Neutrophil (primary cell): ENCODE measurements around the gene SLC13A3.

Source experiments
- H3K27ac ChIP-seq: fragments of 200-600 bp; sonication (generic); 2 replicates; pipeline ENCODE4 v1.5.1; 2016; ENCODE audit warnings: mild to moderate bottlenecking, moderate library complexity
- H3K27me3 ChIP-seq: fragments of 200-600 bp; sonication (generic); 2 replicates; pipeline ENCODE4 v1.6.0; 2016; ENCODE audit warnings: mild to moderate bottlenecking
- H3K36me3 ChIP-seq: fragments of 200-600 bp; sonication (generic); 2 replicates; pipeline ENCODE4 v1.5.1; 2017
- H3K4me1 ChIP-seq, 2 experiments: fragments of 200-600 bp in 1 of 2; sonication (generic) in 1 of 2; 1 replicate in 1 of 2; 2 replicates in 1 of 2; pipeline versions ENCODE4 v1.5.1 to v1.6.1; 2013 to 2016; ENCODE audit warnings: low read depth in 1 of 2, low read length in 1 of 2, mild to moderate bottlenecking in 1 of 2, moderate library complexity in 1 of 2; ENCODE audit not compliant: control insufficient read depth in 1 of 2, insufficient read depth in 1 of 2
- H3K4me3 ChIP-seq, 2 experiments: fragments of 200-600 bp in 1 of 2; sonication (generic) in 1 of 2; 1 replicate in 1 of 2; 2 replicates in 1 of 2; pipeline ENCODE4 v1.5.1; 2013 to 2016; ENCODE audit warnings: low read depth in 1 of 2, low read length in 1 of 2, mild to moderate bottlenecking in 1 of 2, moderate library complexity in 1 of 2
- H3K9me3 ChIP-seq: fragments of 200-600 bp; sonication (generic); 2 replicates; pipeline ENCODE4 v1.5.1; 2016
- CTCF ChIP-seq: fragments of 200-600 bp; sonication (generic); IDR thresholded peaks from 2 replicates; pipeline ENCODE4 v1.5.1; 2016; ENCODE audit warnings: antibody characterized with exemption

SLC13A3 gene, protein sequence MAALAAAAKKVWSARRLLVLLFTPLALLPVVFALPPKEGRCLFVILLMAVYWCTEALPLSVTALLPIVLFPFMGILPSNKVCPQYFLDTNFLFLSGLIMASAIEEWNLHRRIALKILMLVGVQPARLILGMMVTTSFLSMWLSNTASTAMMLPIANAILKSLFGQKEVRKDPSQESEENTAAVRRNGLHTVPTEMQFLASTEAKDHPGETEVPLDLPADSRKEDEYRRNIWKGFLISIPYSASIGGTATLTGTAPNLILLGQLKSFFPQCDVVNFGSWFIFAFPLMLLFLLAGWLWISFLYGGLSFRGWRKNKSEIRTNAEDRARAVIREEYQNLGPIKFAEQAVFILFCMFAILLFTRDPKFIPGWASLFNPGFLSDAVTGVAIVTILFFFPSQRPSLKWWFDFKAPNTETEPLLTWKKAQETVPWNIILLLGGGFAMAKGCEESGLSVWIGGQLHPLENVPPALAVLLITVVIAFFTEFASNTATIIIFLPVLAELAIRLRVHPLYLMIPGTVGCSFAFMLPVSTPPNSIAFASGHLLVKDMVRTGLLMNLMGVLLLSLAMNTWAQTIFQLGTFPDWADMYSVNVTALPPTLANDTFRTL

DNA sequence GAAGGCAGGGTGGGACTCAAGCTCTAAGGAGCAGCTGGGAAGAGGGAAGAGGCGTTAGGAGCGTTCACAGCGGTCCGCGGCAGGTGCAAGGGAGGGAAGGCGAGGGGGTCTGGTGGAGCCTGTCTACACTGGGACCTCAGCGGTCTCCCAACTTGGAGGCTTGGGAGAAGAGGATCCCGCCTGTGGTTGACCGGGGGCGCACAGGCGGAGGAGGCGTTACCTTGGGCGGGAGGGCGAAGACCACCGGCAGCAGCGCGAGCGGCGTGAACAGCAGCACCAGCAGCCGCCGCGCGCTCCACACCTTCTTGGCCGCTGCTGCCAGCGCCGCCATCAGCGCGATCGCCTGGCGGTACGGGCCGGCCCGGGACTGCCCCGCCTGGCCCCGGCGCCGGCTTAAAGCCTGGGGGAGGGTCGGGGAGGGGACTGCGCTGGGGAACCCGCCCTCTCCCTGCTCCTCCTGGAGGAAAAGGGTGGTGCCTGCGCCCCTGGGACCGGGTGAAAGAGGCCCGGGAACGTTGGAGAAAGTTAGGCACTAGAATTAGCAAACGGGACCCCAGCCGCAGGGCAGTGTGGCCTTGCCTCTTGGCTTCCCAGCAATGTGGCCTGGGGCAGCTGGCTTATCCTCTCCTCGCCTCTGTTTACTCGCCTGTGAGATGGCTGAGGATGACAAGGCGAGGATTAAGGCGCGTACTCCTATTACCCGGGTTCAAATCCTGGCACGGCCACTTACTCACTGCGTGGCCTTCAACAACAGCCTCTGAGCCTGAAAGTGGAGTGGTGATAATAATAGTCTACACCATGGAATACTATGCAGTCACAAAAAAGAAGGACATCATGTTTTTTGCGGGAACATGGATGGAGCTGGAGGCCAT, at the start of gene SLC13A3:
Gene SLC13A3, minus strand, starts transcription at position 369 of the 872 bp plus-strand sequence. Its CDS starts 38 bp downstream, at position 331.
- no peak for TF ChIP-seq CTCF
- H3K4me3 ChIP-seq: no peak within 1 kb of the TSS
- no peak within 1 kb of the TSS for H3K27ac ChIP-seq
- H3K4me1 ChIP-seq: no peaks in the 10 kb centered on the region
- H3K36me3 ChIP-seq: no peaks in the 10 kb centered on the region
- peaks cover 70% of the 10 kb centered on the region for H3K27me3 ChIP-seq
- H3K9me3 ChIP-seq: no peaks in the 10 kb centered on the region

- Histone ChIP-seq H3K27ac (no peak overlapping the region), H3K36me3 (no peaks in the 10 kb centered on the region), H3K27me3 (no peaks in the 10 kb centered on the region), H3K4me3 (no peak overlapping the region), H3K4me1 (no peaks in the 10 kb centered on the region), H3K9me3 (no peaks in the 10 kb centered on the region)
- TF ChIP-seq CTCF: no peak
These were observed 49.8 kb upstream of the SLC13A3 start for GRCh38 chr20:46701057-46701456.

GRCh38 chr20:46700481-46700880, 49.2 kb upstream of the SLC13A3 start:
- no peaks in the 10 kb centered on the region for H3K4me1 ChIP-seq
- TF ChIP-seq CTCF: no peak
- H3K9me3 ChIP-seq: no peaks in the 10 kb centered on the region
- no peak overlapping the region for H3K4me3 ChIP-seq
- no peak overlapping the region for H3K27ac ChIP-seq
- no peaks in the 10 kb centered on the region for H3K27me3 ChIP-seq
- no peaks in the 10 kb centered on the region for H3K36me3 ChIP-seq

DNA sequence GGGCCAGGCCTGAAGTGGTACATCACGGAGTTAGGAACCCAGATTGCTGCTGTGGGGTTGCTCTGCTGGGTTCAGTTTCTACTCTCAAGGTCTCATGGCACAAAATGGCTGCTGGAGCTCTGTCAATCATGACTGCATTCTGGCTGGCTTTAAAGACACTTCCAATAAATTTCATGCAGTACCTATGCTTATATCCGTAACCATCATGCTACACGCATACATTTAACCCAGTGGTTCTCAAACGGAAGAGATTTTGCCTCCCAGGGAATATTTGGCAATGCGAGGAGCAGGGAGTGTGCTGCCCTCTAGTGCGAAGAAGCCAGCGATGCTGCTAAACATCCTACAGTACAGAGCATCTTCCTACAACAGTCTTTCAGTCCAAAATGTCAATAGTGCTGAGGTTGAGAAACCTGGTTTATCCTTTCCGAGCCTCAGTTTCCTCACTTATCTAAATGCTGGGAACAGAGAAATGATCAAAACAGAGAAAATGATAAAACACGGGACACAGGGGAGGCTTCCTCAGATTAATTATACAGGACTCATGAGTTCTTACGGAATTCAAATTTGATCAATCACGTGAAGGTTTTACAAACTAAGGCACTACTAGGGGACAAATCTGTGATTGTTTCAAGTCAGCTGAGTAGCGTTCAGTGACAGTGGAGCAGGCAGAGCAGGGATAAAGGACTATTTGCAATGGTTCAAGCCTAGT, 48.5 kb upstream of the SLC13A3 start:
- H3K27ac ChIP-seq: no peak overlapping the region

More for the DNA sequence above, 48.5 kb upstream of the SLC13A3 start:
- H3K4me1 ChIP-seq: no peaks in the 10 kb centered on the region
- no peaks in the 10 kb centered on the region for H3K9me3 ChIP-seq
- TF ChIP-seq CTCF: no peak
- H3K4me3 ChIP-seq: no peak overlapping the region
- no peaks in the 10 kb centered on the region for H3K36me3 ChIP-seq
- no peaks in the 10 kb centered on the region for H3K27me3 ChIP-seq
